PC-9 (cell line): ENCODE measurements around the gene EZR. TPM values are rescaled to one million over a fixed set of nuclear protein-coding genes. Genes with fewer than 3 reads are reported as not detected.
A peak's percentile ranks its signal among the peaks of the same experiment; 100 is the strongest.

Experiments used
- BruUV-seq: library from RNA; stranded (reverse); fragments of 400-500 nt; replicated peaks from 2 replicates; lab custom pipeline; 2021; lab: Mats Ljungman, UMichigan
- CTCF ChIA-PET: fragments of 300-600 bp; sonication (Branson Sonifier 250); formaldehyde crosslinking; loops from one replicate; lab custom pipeline; 2022; ENCODE audit warnings: antibody characterized with exemption; lab: Charles Lee
- POLR2A ChIA-PET: fragments of 300-600 bp; sonication (Branson Sonifier 250); formaldehyde crosslinking; loops from one replicate; lab custom pipeline; 2022; ENCODE audit warnings: antibody characterized with exemption; ENCODE audit not compliant: unreplicated experiment; lab: Charles Lee
- DNase-seq, 2 experiments: peaks; one replicate each; pipeline versions ENCODE4 v3.0.0 to v3.0.0-alpha.2; 2015 to 2022; ENCODE audit warnings: mixed read lengths in 1 of 2
- H2AFZ ChIP-seq: fragments of 200-600 bp; sonication (generic); 2 replicates; pipeline ENCODE4 v1.8.1; 2017; ENCODE audit warnings: antibody characterized with exemption
- H3F3A ChIP-seq: fragments of 200-600 bp; sonication (generic); 2 replicates; pipeline ENCODE4 v1.8.1; 2017; ENCODE audit warnings: antibody characterized with exemption, mild to moderate bottlenecking, low read depth; ENCODE audit not compliant: insufficient read depth
- H3K27ac ChIP-seq: fragments of 200-600 bp; sonication (generic); 2 replicates; pipeline ENCODE4 v1.6.1; 2016; ENCODE audit warnings: mixed run types
- H3K27me3 ChIP-seq: fragments of 200-600 bp; sonication (generic); 2 replicates; pipeline ENCODE4 v1.6.1; 2016; ENCODE audit warnings: low read depth, mixed run types; ENCODE audit not compliant: insufficient read depth
- H3K36me3 ChIP-seq: fragments of 200-600 bp; sonication (generic); 2 replicates; pipeline ENCODE4 v1.6.1; 2016; ENCODE audit warnings: low read depth, mixed run types
- H3K4me1 ChIP-seq: fragments of 200-600 bp; sonication (generic); replicated peaks from 2 replicates; pipeline ENCODE4 v1.6.1; 2016; ENCODE audit warnings: mixed run types; ENCODE audit not compliant: insufficient read depth
- H3K4me2 ChIP-seq: fragments of 200-600 bp; sonication (generic); 2 replicates; pipeline ENCODE4 v1.6.1; 2017; ENCODE audit warnings: mixed run types
- H3K4me3 ChIP-seq: fragments of 200-600 bp; sonication (generic); 2 replicates; pipeline ENCODE4 v1.6.1; 2016; ENCODE audit warnings: mixed run types
- H3K79me2 ChIP-seq: fragments of 200-600 bp; sonication (generic); 2 replicates; pipeline ENCODE4 v1.6.1; 2017; ENCODE audit warnings: low read depth, mixed run types
- H3K9me2 ChIP-seq: fragments of 200-600 bp; sonication (generic); 2 replicates; pipeline ENCODE4 v1.8.1; 2017; ENCODE audit warnings: mild to moderate bottlenecking; ENCODE audit not compliant: insufficient read depth
- H3K9me3 ChIP-seq: fragments of 200-600 bp; sonication (generic); 2 replicates; pipeline ENCODE4 v1.8.1; 2016; ENCODE audit warnings: low read depth; ENCODE audit not compliant: insufficient read depth
- H4K20me1 ChIP-seq: fragments of 200-600 bp; sonication (generic); 2 replicates; pipeline ENCODE4 v1.8.1; 2017; ENCODE audit not compliant: insufficient read depth
- CTCF ChIP-seq: fragments of 200-600 bp; sonication (generic); conservative IDR thresholded peaks from 2 replicates; pipeline ENCODE4 v1.6.1; 2017; ENCODE audit warnings: mixed run types, antibody characterized with exemption, mild to moderate bottlenecking, moderate library complexity
- EZH2 ChIP-seq: fragments of 200-600 bp; sonication (generic); IDR thresholded peaks from 2 replicates; pipeline ENCODE4 v1.8.0; 2017; ENCODE audit warnings: antibody characterized with exemption, low read depth
- intact Hi-C: fragments of 100-400 bp; cut with micrococcal nuclease; formaldehyde crosslinking; loops from one replicate; pipeline ENCODE4 v1.10.0; 2022; ENCODE audit not compliant: unreplicated experiment
- total RNA-seq: library from RNA; stranded (reverse); gene quantifications from 2 replicates; pipeline ENCODE4 v1.2.3, GENCODE V29; 2021

EZR gene
- total RNA-seq, 1 experiment from 2014 or later, result 240 TPM

- no peak for TF ChIP-seq CTCF
- TF ChIP-seq EZH2, result no peak
- Histone ChIP-seq H3K27ac (peak overlapping the region; percentile 81), H3K79me2 (peaks cover 100% of the 10 kb centered on the region), H3K36me3 (peaks cover 94% of the 10 kb centered on the region), H2AFZ (no peak overlapping the region), H3K4me2 (peak overlapping the region; percentile 50), H3K4me3 (no peak overlapping the region), H3F3A (peaks cover 100% of the 10 kb centered on the region), H3K27me3 (no peaks in the 10 kb centered on the region), H3K4me1 (peaks cover 99% of the 10 kb centered on the region), H4K20me1 (peaks cover 84% of the 10 kb centered on the region), H3K9me3 (no peaks in the 10 kb centered on the region), H3K9me2 (no peaks in the 10 kb centered on the region; the same call in 1 of the 2 replicates)
- intact Hi-C loops, result loop anchor here (5.0 kb wide), 1 partner anchor 77 kb away; no protein-coding TSS in a partner anchor
- POLR2A ChIA-PET, result no interaction called here
- CTCF ChIA-PET, result no interaction called here
- DNase-seq, result no peak
- BruUV-seq, result no TSS peak
Observed at GRCh38 chr6:158783851-158784250, 35.3 kb downstream of the EZR start.

DNA sequence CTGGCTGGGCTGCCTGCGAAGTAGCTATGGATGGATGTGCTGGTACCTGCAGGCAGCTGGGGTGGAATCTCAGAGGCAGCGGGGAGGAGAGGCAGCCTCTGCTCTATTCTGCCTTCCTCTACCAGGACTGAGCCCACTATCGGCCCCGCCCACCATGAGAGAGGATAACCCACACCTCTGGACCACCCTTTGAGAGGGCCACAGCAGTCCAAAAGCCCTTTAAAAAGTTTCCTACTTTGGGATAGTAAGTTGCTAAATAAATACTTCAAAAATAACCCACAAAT, 36.1 kb downstream of the EZR start:
- Histone ChIP-seq H3K4me3 (no peak overlapping the region), H3K27ac (peak overlapping the region; percentile 81), H3K4me1 (peaks cover 100% of the 10 kb centered on the region), H4K20me1 (peaks cover 84% of the 10 kb centered on the region), H2AFZ (no peak overlapping the region), H3K79me2 (peaks cover 100% of the 10 kb centered on the region), H3K9me3 (no peaks in the 10 kb centered on the region), H3K36me3 (peaks cover 94% of the 10 kb centered on the region), H3K9me2 (no peaks in the 10 kb centered on the region; the same call in 1 of the 2 replicates), H3K27me3 (no peaks in the 10 kb centered on the region), H3K4me2 (peak overlapping the region; percentile 50), H3F3A (peaks cover 100% of the 10 kb centered on the region)
- CTCF ChIA-PET, result no interaction called here
- POLR2A ChIA-PET, result no interaction called here
- TF ChIP-seq CTCF (no peak), EZH2 (no peak)
- intact Hi-C loops, result loop anchor here (5.0 kb wide), 1 partner anchor 76 kb away; no protein-coding TSS in a partner anchor
- DNase-seq, result no peak
- BruUV-seq, result no TSS peak

DNA sequence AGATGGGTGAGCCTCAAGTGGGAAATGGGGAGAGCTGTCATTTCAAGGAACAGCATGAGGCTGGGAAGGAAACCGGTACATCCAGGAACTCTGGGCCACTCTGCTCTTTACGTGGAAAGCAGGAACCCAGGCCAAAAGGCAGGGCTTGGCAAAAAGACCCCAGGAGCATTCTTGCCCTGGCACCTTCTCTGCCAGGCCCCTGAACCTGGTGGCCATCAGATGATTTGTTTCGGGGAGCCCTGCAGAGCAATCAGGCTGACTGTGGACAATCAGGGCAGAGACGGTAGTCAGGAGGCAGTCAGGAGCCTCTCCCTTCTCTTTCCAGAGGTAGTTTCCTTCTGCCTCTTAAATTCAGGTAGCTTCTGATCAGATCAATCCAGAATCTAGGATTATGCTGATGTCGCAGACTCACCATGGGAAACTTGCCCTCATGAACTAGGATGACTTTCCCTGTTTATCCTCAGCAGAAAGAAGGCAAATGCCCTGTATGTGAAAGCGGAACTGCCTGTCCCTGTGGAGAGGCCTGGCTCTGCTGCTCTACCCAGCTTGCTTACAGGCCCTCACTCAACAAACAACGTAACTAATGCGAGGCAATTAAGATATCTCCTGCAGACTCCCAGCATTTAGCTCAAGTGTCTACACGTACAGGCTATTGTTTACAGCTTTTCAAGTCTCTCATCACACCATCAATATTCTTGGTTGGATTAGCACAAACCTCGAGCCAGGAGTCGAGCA, 36.6 kb downstream of the EZR start:
- CTCF ChIA-PET, result no interaction called here
- intact Hi-C loops, result loop anchor here (5.0 kb wide), 1 partner anchor 75 kb away; no protein-coding TSS in a partner anchor
- Histone ChIP-seq H3K27ac (peak overlapping the region; percentile 81), H3F3A (peaks cover 100% of the 10 kb centered on the region), H2AFZ (no peak overlapping the region), H3K27me3 (no peaks in the 10 kb centered on the region), H3K4me1 (peaks cover 100% of the 10 kb centered on the region), H4K20me1 (peaks cover 84% of the 10 kb centered on the region), H3K4me3 (no peak overlapping the region), H3K9me2 (no peaks in the 10 kb centered on the region; the same call in 1 of the 2 replicates), H3K36me3 (peaks cover 94% of the 10 kb centered on the region), H3K9me3 (no peaks in the 10 kb centered on the region), H3K4me2 (peak overlapping the region; percentile 50), H3K79me2 (peaks cover 100% of the 10 kb centered on the region)
- no TSS peak for BruUV-seq
- POLR2A ChIA-PET, result no interaction called here
- TF ChIP-seq CTCF (no peak), EZH2 (no peak)
- DNase-seq, result no peak
